GM18517 (cell line): ENCODE results near the gene CPA4.

Experiments
- ATAC-seq: cut with Tn5 transposase; IDR thresholded peaks from one replicate; pipeline ENCODE4 v1.9.1; 2021; ENCODE audit warnings: mild to moderate bottlenecking, moderate library complexity; ENCODE audit not compliant: unreplicated experiment

CPA4 gene

DNA sequence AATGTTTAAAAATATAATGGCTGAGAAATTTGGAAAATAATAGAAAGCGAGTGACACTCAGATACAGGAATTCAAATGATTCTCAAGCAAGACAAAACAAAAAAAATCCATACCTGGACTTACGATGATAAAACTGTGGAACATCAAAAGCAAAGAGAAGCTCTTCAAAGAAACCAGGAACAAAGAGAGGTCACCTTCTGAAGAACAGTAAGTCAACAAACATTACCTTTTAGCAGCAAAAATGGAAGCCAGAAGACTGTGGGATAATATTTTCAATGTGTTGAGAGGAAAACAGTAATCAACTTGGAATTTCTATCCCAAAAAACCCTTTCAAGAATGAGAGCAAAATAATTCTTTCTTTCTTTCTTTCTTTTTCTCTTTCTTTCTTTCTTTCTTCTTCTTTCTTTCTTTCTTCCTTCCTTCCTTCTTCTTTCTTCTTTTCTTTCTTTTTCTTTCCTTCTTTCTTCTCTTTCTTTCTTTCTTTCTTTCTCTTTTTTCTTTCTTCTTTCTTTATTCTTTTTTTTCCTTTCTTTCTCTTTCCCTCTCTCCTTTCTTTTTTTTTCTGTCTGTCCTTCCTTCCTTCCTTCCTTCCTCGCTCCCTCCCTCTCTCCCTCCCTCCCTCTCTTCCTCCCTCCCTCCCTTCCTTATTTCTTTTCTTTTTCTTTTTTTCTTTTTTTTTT lies 49.9 kb downstream of the CPA4 start:
- no peak for ATAC-seq

GRCh38 chr7:130344271-130344866 lies 51.4 kb downstream of the CPA4 start, which contains the start of gene CPA5:
CPA5 (plus strand) TSS chr7:130344816; CDS start chr7:130346486, 1,670 bp downstream.
- ATAC-seq, result no peak

DNA sequence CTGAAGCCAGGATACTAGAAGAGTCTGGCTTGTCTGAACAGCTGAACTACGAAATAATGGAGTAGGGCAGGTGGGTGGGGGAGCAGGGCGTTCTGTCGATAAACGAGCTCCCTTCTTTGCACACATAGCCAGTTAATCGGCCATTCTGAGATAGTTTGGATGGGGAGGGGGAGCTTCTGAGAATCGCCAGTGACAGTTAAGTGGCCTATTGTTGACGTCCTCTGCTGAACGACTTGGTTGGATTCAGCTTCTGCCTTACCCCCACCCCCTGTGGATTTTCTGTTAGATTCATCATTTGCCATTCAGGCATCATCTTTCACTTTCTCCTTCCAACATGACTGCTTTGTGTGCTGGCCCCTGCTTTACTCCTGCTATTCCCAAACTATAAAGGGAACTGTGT lies 52.2 kb downstream of the CPA4 start:
- no peak for ATAC-seq

- no peak for ATAC-seq
Observed at GRCh38 chr7:130345725-130346124, 52.8 kb downstream of the CPA4 start.

DNA sequence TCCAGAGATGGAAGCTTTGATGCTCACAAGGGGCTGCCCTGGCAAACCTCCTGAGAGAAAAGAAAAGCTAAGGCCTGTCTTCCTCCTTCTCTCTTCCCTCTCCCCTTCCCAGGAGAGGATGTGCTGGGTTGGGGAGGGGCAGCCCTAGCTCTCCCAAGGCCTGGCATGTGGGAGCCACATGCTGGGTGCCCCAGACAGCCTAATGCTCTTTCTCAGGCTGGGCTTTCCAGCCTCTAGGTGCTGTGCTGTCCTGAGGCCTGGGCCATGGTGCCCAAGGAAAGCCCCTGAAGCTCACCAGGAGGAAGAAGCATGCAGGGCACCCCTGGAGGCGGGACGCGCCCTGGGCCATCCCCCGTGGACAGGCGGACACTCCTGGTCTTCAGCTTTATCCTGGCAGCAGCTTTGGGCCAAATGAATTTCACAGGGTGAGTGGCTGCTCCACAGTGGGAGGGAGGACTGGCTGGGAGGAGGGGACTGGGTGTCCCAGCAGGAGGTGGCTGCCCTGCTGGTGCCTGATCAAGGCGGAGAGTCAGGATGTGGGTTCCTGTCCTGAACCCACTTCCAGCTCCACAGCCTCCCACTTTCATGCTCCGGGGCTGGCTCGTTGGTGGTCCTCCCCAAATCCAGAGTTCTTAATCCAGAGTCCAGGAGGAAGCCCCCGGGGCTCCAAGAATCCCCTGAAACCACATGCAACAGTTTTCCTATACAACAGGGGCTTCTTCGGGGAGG lies 53.4 kb downstream of the CPA4 start:
- no peak for ATAC-seq

GRCh38 chr7:130346941-130347340 lies 54.0 kb downstream of the CPA4 start:
- no peak for ATAC-seq

GRCh38 chr7:130349911-130350782 lies 57.2 kb downstream of the CPA4 start:
- no peak for ATAC-seq

- ATAC-seq, result no peak
Observed at GRCh38 chr7:130350945-130351790, 58.2 kb downstream of the CPA4 start.

DNA sequence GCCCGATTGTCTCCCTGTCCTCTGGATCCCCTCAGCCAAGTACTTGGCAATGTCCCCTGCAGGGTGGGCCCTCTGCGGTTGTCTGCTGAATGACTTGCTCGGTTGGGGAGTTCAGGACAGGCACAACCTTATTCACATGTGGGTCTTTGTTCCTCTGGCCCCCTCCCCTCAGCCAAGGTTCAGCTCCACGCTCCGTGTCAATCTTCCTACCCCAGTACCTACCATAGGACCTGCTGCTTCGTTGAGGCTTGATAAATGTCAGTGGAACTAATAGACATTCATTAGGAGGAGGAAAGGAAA lies 58.8 kb downstream of the CPA4 start:
- ATAC-seq, result no peak

- ATAC-seq, result no peak
Observed at GRCh38 chr7:130352194-130353074, 59.5 kb downstream of the CPA4 start.

- ATAC-seq, result no peak
Observed at GRCh38 chr7:130353196-130353595, 60.2 kb downstream of the CPA4 start.

GRCh38 chr7:130356121-130356875 lies 63.3 kb downstream of the CPA4 start:
- no peak for ATAC-seq

- no peak for ATAC-seq
Observed at GRCh38 chr7:130356876-130357611, 64.1 kb downstream of the CPA4 start.

DNA sequence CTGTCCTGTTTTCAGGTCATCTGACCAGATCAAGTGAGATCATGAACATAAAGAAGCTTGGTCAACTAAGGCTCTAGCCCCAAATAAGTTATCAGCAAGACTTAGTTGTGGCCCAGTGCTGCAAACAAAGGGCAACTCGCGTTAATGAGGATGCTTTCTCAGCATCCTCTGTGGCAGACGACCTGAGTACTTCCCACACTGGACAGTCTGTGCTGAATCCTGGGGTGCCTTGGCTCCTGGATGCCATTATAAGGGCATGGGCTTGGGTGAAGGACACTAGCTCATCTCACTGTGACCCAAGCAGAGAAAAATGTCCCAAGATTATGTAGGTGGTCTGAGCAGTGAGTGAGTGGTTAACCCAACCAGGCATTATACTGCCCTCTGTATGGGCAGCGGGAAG lies 65.5 kb downstream of the CPA4 start:
- ATAC-seq, result no peak

DNA sequence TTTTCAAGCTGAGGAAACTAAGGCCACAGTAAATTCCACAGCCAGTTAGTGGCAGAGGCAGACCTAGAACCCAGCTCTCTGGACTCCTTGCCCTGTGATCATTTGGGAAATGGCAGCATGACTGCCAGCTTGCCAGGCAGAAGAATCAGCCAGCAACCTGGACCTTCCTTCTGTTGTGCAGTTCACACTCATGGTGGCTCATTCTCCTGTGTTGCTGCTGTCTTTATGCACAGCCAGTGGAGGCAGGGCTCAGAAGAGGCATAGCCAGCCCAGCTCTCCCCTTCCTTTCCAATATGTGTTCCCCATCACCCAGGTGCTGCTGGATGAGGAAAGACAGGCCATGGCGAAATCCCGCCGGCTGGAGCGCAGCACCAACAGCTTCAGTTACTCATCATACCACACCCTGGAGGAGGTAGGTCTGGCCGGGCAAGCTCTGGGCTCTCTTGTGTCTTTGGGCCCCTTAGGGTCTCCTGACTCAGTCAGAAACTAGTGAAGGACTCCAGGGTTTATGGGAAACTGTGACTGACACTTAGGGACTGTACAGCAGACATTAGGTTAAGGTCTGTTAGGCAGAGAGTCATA lies 66.4 kb downstream of the CPA4 start:
- no peak for ATAC-seq

GRCh38 chr7:130360518-130360917 lies 67.6 kb downstream of the CPA4 start:
- ATAC-seq, result no peak

- ATAC-seq, result no peak
Observed at GRCh38 chr7:130361681-130362080, 68.7 kb downstream of the CPA4 start.
